BLaER1 treated with 17β-estradiol and CSF1 and Interleukin-3, amounts not matched to agents 10 nM and 100 nM (cell line): Measurements from ENCODE around the gene MRPS18B.

Source experiments
- H3K27ac ChIP-seq, 11 experiments: shearing (Covaris generic); formaldehyde crosslinking; 2 replicates each; pipeline ENCODE4 v1.8.1; 2022
- H3K27me3 ChIP-seq, 11 experiments: shearing (Covaris generic); formaldehyde crosslinking; 2 replicates each; pipeline ENCODE4 v1.8.1; 2022
- H3K36me3 ChIP-seq, 11 experiments: shearing (Covaris generic); formaldehyde crosslinking; 2 replicates each; pipeline ENCODE4 v1.8.1; 2022
- H3K4me1 ChIP-seq, 10 experiments: shearing (Covaris generic); formaldehyde crosslinking; 2 replicates each; pipeline ENCODE4 v1.8.1; 2022
- H3K4me2 ChIP-seq, 11 experiments: shearing (Covaris generic); formaldehyde crosslinking; 2 replicates each; pipeline ENCODE4 v1.8.1; 2022
- H3K4me3 ChIP-seq, 10 experiments: shearing (Covaris generic); formaldehyde crosslinking; 2 replicates each; pipeline ENCODE4 v1.8.1; 2022
- H3K9ac ChIP-seq, 11 experiments: shearing (Covaris generic); formaldehyde crosslinking; 2 replicates each; pipeline ENCODE4 v1.8.1; 2022
- H3K9me3 ChIP-seq, 11 experiments: shearing (Covaris generic); formaldehyde crosslinking; replicated peaks in 1 of 11; 2 replicates each; pipeline ENCODE4 v1.8.1; 2022
- H4K20me1 ChIP-seq, 11 experiments: shearing (Covaris generic); formaldehyde crosslinking; 2 replicates each; pipeline ENCODE4 v1.8.1; 2022
- Cebpa-rat ChIP-seq, 11 experiments: shearing (Covaris generic); IDR thresholded peaks; 2 replicates each; pipeline ENCODE4 v1.8.1; 2022

The MRPS18B gene

GRCh38 chr6:30617565-30618269 lies at the start of gene MRPS18B:
TSS of gene MRPS18B (plus strand) at chr6:30617840. CDS start at chr6:30617866, 26 bp downstream.
- Histone ChIP-seq H3K4me3 (peak within 1 kb of the TSS; percentile 71 to 92 (median 84)), H3K36me3 (peaks cover 47 to 73% (median 60%) of the 10 kb centered on the region in 11 experiments), H3K9me3 (no peaks in the 10 kb centered on the region; a peak in 1 of 22 replicates), H3K27ac (peak within 1 kb of the TSS; percentile 96 to 99 (median 98)), H3K4me2 (peak within 1 kb of the TSS; percentile 87 to 99 (median 96)), H3K27me3 (no peaks in the 10 kb centered on the region), H3K4me1 (peaks cover 30 to 35% (median 33%) of the 10 kb centered on the region in 10 experiments), H4K20me1 (peaks cover 5 to 21% (median 21%) of the 10 kb centered on the region in 11 experiments), H3K9ac (peak within 1 kb of the TSS; percentile 97 to 99 (median 99))
- no peak for TF ChIP-seq Cebpa-rat (IDR thresholded peaks at IDR 0.05)

- H3K36me3 ChIP-seq = peaks cover 6 to 25% (median 16%) of the 10 kb centered on the region in 11 experiments; a peak in 21 of 22 replicates
- no peak for TF ChIP-seq Cebpa-rat (IDR thresholded peaks at IDR 0.05)
- H3K4me2 ChIP-seq = no peak overlapping the region
- no peak overlapping the region for H3K9ac ChIP-seq
- H3K27ac ChIP-seq = no peak overlapping the region
- no peak overlapping the region for H3K4me3 ChIP-seq
- peaks cover 13 to 21% (median 17%) of the 10 kb centered on the region in 11 experiments; a peak in 20 of 22 replicates for H4K20me1 ChIP-seq
- no peaks in the 10 kb centered on the region for H3K27me3 ChIP-seq
- no peaks in the 10 kb centered on the region for H3K9me3 ChIP-seq
- peaks cover 27 to 37% (median 31%) of the 10 kb centered on the region in 10 experiments for H3K4me1 ChIP-seq
Observed at GRCh38 chr6:30568245-30568644, 49.4 kb upstream of the MRPS18B start.

GRCh38 chr6:30570263-30570662 lies 47.4 kb upstream of the MRPS18B start:
- TF ChIP-seq Cebpa-rat (IDR thresholded peaks at IDR 0.05) = no peak
- Histone ChIP-seq H3K4me3 (peak overlapping the region; percentile 69 to 86 (median 78)), H3K27me3 (no peaks in the 10 kb centered on the region), H3K36me3 (peaks cover 0 to 30% (median 24%) of the 10 kb centered on the region in 11 experiments; a peak in 19 of 22 replicates), H3K27ac (peak overlapping the region in 6 of 11 experiments; percentile 85 to 96 (median 91); a peak in 9 of 22 replicates), H3K4me2 (peak overlapping the region; percentile 91 to 97 (median 94)), H3K9me3 (no peaks in the 10 kb centered on the region), H3K9ac (peak overlapping the region; percentile 83 to 95 (median 91); a peak in 20 of 22 replicates), H4K20me1 (peaks cover 31 to 38% (median 37%) of the 10 kb centered on the region in 11 experiments; a peak in 20 of 22 replicates), H3K4me1 (peaks cover 42 to 52% (median 46%) of the 10 kb centered on the region in 10 experiments)

- peak overlapping the region; percentile 83 to 96 (median 93); a peak in 21 of 22 replicates for H3K27ac ChIP-seq
Observed at GRCh38 chr6:30570740-30571074, 46.9 kb upstream of the MRPS18B start.

GRCh38 chr6:30571075-30571761 lies 46.4 kb upstream of the MRPS18B start, which contains the start of gene ABCF1:
TSS of gene ABCF1 (plus strand) at chr6:30571442. CDS start at chr6:30571488, 46 bp downstream.
- Histone ChIP-seq H3K4me3 (peak within 1 kb of the TSS; percentile 69 to 86 (median 78)), H4K20me1 (peaks cover 40 to 48% (median 47%) of the 10 kb centered on the region in 11 experiments; a peak in 20 of 22 replicates), H3K4me1 (peaks cover 42 to 58% (median 44%) of the 10 kb centered on the region in 10 experiments), H3K27me3 (no peaks in the 10 kb centered on the region), H3K4me2 (peak within 1 kb of the TSS; percentile 91 to 97 (median 95)), H3K9me3 (no peaks in the 10 kb centered on the region), H3K27ac (peak within 1 kb of the TSS; percentile 83 to 96 (median 93)), H3K9ac (peak within 1 kb of the TSS; percentile 83 to 95 (median 91)), H3K36me3 (peaks cover 0 to 40% (median 33%) of the 10 kb centered on the region in 11 experiments; a peak in 20 of 22 replicates)
- no peak for TF ChIP-seq Cebpa-rat (IDR thresholded peaks at IDR 0.05)

More at GRCh38 chr6:30570740-30571074, 46.9 kb upstream of the MRPS18B start:
- peaks cover 35 to 43% (median 42%) of the 10 kb centered on the region in 11 experiments; a peak in 20 of 22 replicates for H4K20me1 ChIP-seq
- H3K4me2 ChIP-seq = peak overlapping the region; percentile 91 to 97 (median 94)
- H3K9me3 ChIP-seq = no peaks in the 10 kb centered on the region
- peaks cover 0 to 34% (median 29%) of the 10 kb centered on the region in 11 experiments; a peak in 20 of 22 replicates for H3K36me3 ChIP-seq
- H3K9ac ChIP-seq = peak overlapping the region; percentile 83 to 95 (median 91)
- peak overlapping the region; percentile 69 to 86 (median 78) for H3K4me3 ChIP-seq
- TF ChIP-seq Cebpa-rat (IDR thresholded peaks at IDR 0.05) = no peak
- H3K4me1 ChIP-seq = peaks cover 42 to 56% (median 46%) of the 10 kb centered on the region in 10 experiments
- H3K27me3 ChIP-seq = no peaks in the 10 kb centered on the region

GRCh38 chr6:30571762-30572082 lies 45.9 kb upstream of the MRPS18B start:
- Histone ChIP-seq H3K27ac (peak overlapping the region; percentile 83 to 96 (median 93)), H3K9me3 (no peaks in the 10 kb centered on the region), H3K36me3 (peaks cover 5 to 45% (median 38%) of the 10 kb centered on the region in 11 experiments), H3K4me2 (peak overlapping the region; percentile 88 to 97 (median 95)), H4K20me1 (peaks cover 45 to 53% (median 52%) of the 10 kb centered on the region in 11 experiments; a peak in 20 of 22 replicates), H3K9ac (peak overlapping the region; percentile 83 to 95 (median 91)), H3K4me3 (peak overlapping the region; percentile 69 to 86 (median 78)), H3K4me1 (peaks cover 40 to 58% (median 44%) of the 10 kb centered on the region in 10 experiments), H3K27me3 (no peaks in the 10 kb centered on the region)
- TF ChIP-seq Cebpa-rat (IDR thresholded peaks at IDR 0.05) = no peak

- peaks cover 49 to 57% (median 56%) of the 10 kb centered on the region in 11 experiments; a peak in 21 of 22 replicates for H4K20me1 ChIP-seq
- peaks cover 9 to 49% (median 42%) of the 10 kb centered on the region in 11 experiments for H3K36me3 ChIP-seq
- H3K4me3 ChIP-seq = peak overlapping the region; percentile 69 to 86 (median 78)
- H3K4me2 ChIP-seq = peak overlapping the region; percentile 88 to 97 (median 95)
- no peaks in the 10 kb centered on the region for H3K9me3 ChIP-seq
- H3K9ac ChIP-seq = peak overlapping the region; percentile 83 to 95 (median 91)
- H3K27ac ChIP-seq = peak overlapping the region; percentile 83 to 96 (median 93); a peak in 19 of 22 replicates
- H3K4me1 ChIP-seq = peaks cover 40 to 58% (median 44%) of the 10 kb centered on the region in 10 experiments
- no peaks in the 10 kb centered on the region for H3K27me3 ChIP-seq
- TF ChIP-seq Cebpa-rat (IDR thresholded peaks at IDR 0.05) = no peak
Observed at GRCh38 chr6:30572148-30572547, 45.5 kb upstream of the MRPS18B start.

GRCh38 chr6:30573113-30573512 lies 44.5 kb upstream of the MRPS18B start:
- no peaks in the 10 kb centered on the region for H3K9me3 ChIP-seq
- peak overlapping the region; percentile 88 to 97 (median 95) for H3K4me2 ChIP-seq
- peaks cover 50 to 67% (median 66%) of the 10 kb centered on the region in 11 experiments; a peak in 21 of 22 replicates for H4K20me1 ChIP-seq
- H3K4me3 ChIP-seq = peak overlapping the region in 7 of 10 experiments; percentile 69 to 86 (median 78); a peak in 10 of 20 replicates
- H3K4me1 ChIP-seq = peaks cover 40 to 58% (median 44%) of the 10 kb centered on the region in 10 experiments
- H3K9ac ChIP-seq = peak overlapping the region; percentile 83 to 95 (median 91); a peak in 21 of 22 replicates
- TF ChIP-seq Cebpa-rat (IDR thresholded peaks at IDR 0.05) = no peak
- H3K27ac ChIP-seq = no peak overlapping the region
- H3K27me3 ChIP-seq = no peaks in the 10 kb centered on the region
- H3K36me3 ChIP-seq = peaks cover 19 to 58% (median 52%) of the 10 kb centered on the region in 11 experiments
